ENCODE results near the gene ADAM10. TPM values are rescaled to one million over a fixed set of nuclear protein-coding genes. Genes with fewer than 3 reads are reported as not detected.

The ADAM10 gene
- total RNA-seq, 1 experiment from 2014 or later: 133 TPM

GRCh38 chr15:58690703-58691102 lies 58.8 kb downstream of the ADAM10 start:
- Mint-ChIP-seq H3K4me3 (no peak overlapping the region), H3K27me3 (ENCODE audit: low read depth) (no peaks in the 10 kb centered on the region)

GRCh38 chr15:58689646-58690045 lies 59.9 kb downstream of the ADAM10 start:
- H3K4me3 Mint-ChIP-seq: no peak overlapping the region
- no peaks in the 10 kb centered on the region for H3K27me3 Mint-ChIP-seq (ENCODE audit: low read depth)
- peaks cover 10% of the 10 kb centered on the region for H3K9me3 Mint-ChIP-seq
- H3K27ac Mint-ChIP-seq: no peak overlapping the region
- H3K4me1 Mint-ChIP-seq: peaks cover 24% of the 10 kb centered on the region
- ChIA-PET POLR2A (no interaction called here), CTCF (no interaction called here)
- H3K36me3 Mint-ChIP-seq: peaks cover 16% of the 10 kb centered on the region
- ATAC-seq (no peak), DNase-seq (ENCODE audit: low spot score) (no peak)
- TF ChIP-seq FOXP4 (CRISPR knock-in tag; IDR thresholded peaks at IDR 0.05) (no peak), IRF1 (CRISPR knock-in tag; IDR thresholded peaks at IDR 0.05) (no peak), GRHL2 (CRISPR knock-in tag; IDR thresholded peaks at IDR 0.05; ENCODE audit: insufficient replicate concordance, severe bottlenecking) (no peak), ERG (CRISPR knock-in tag; IDR thresholded peaks at IDR 0.05) (no peak), OVOL2 (CRISPR knock-in tag; IDR thresholded peaks at IDR 0.05; ENCODE audit: borderline replicate concordance) (no peak), ATF6 (CRISPR knock-in tag; IDR thresholded peaks at IDR 0.05) (no peak), ZSCAN18 (CRISPR knock-in tag; IDR thresholded peaks at IDR 0.05) (no peak), ESRRA (CRISPR knock-in tag; IDR thresholded peaks at IDR 0.05; ENCODE audit: borderline replicate concordance) (no peak), HMGXB4 (CRISPR knock-in tag; IDR thresholded peaks at IDR 0.05) (no peak), ATF3 (CRISPR knock-in tag; conservative IDR thresholded peaks at IDR 0.05) (no peak), ZNF263 (CRISPR knock-in tag; IDR thresholded peaks at IDR 0.05; ENCODE audit: low read depth) (no peak), EMX1 (CRISPR knock-in tag; IDR thresholded peaks at IDR 0.05) (no peak), ZNF138 (CRISPR knock-in tag; conservative IDR thresholded peaks at IDR 0.05) (no peak), TEAD4 (CRISPR knock-in tag; IDR thresholded peaks at IDR 0.05) (no peak), AR (CRISPR knock-in tag; IDR thresholded peaks at IDR 0.05) (no peak), ZBTB43 (CRISPR knock-in tag; IDR thresholded peaks at IDR 0.05) (no peak), IRF2 (CRISPR knock-in tag; IDR thresholded peaks at IDR 0.05; ENCODE audit: borderline replicate concordance, low read depth) (no peak), CTCF (IDR thresholded peaks at IDR 0.05) (no peak)

More at GRCh38 chr15:58690703-58691102, 58.8 kb downstream of the ADAM10 start:
- DNase-seq (ENCODE audit: low spot score) (no peak), ATAC-seq (no peak)
- ChIA-PET POLR2A (no interaction called here), CTCF (no interaction called here)
- no peak overlapping the region for H3K27ac Mint-ChIP-seq
- TF ChIP-seq RORB (CRISPR knock-in tag; IDR thresholded peaks at IDR 0.05) (no peak), ZNF121 (CRISPR knock-in tag; IDR thresholded peaks at IDR 0.05) (no peak)
- H3K36me3 Mint-ChIP-seq: peaks cover 16% of the 10 kb centered on the region
- H3K9me3 Mint-ChIP-seq: peaks cover 10% of the 10 kb centered on the region
- peaks cover 34% of the 10 kb centered on the region for H3K4me1 Mint-ChIP-seq
